Measurements from ENCODE around the gene MUC5B.
"Not testable (repeated sequence)": the region's sequence is repeated elsewhere in the genome, so short reads cannot be mapped to it uniquely, and the experiment has no call there.

MUC5B gene, protein sequence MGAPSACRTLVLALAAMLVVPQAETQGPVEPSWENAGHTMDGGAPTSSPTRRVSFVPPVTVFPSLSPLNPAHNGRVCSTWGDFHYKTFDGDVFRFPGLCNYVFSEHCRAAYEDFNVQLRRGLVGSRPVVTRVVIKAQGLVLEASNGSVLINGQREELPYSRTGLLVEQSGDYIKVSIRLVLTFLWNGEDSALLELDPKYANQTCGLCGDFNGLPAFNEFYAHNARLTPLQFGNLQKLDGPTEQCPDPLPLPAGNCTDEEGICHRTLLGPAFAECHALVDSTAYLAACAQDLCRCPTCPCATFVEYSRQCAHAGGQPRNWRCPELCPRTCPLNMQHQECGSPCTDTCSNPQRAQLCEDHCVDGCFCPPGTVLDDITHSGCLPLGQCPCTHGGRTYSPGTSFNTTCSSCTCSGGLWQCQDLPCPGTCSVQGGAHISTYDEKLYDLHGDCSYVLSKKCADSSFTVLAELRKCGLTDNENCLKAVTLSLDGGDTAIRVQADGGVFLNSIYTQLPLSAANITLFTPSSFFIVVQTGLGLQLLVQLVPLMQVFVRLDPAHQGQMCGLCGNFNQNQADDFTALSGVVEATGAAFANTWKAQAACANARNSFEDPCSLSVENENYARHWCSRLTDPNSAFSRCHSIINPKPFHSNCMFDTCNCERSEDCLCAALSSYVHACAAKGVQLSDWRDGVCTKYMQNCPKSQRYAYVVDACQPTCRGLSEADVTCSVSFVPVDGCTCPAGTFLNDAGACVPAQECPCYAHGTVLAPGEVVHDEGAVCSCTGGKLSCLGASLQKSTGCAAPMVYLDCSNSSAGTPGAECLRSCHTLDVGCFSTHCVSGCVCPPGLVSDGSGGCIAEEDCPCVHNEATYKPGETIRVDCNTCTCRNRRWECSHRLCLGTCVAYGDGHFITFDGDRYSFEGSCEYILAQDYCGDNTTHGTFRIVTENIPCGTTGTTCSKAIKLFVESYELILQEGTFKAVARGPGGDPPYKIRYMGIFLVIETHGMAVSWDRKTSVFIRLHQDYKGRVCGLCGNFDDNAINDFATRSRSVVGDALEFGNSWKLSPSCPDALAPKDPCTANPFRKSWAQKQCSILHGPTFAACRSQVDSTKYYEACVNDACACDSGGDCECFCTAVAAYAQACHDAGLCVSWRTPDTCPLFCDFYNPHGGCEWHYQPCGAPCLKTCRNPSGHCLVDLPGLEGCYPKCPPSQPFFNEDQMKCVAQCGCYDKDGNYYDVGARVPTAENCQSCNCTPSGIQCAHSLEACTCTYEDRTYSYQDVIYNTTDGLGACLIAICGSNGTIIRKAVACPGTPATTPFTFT (N-terminal part only)

DNA sequence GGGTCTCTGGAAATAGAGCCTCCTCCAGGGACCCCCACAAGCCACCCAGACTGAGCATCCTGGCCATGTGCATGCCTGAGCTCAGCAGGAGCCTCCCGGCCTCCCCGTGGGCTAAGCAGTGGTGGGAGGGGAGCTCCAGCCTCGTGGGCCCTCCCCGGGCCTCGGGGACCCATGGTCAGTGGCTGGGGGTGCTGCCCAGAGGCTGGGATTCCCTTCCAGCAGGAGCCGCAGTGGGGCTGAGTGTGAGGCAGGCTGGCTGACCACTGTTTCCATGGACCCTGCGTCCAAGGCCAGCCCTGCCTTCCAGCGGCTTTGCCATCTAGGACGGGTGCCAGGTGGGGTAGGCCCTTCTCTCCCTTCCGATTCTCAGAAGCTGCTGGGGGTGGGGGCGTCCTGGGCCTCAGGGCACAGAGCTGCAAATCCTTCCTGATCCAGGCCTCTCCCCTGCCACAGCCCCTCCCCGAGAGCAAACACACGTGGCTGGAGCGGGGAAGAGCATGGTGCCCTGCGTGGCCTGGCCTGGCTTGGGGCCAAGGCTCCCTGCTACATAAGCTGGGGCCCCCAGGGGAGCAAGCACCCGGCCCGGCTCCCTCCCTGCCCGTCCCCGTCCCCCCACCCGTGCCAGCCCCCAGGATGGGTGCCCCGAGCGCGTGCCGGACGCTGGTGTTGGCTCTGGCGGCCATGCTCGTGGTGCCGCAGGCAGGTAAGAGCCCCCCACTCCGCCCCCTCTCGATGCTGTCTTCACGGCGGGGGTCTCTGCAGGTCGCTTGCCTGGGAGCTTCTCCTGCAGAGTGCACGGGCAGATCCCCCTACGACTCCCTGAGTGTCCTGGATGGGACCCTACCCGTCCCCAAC is at the start of gene MUC5B:
Gene MUC5B, plus strand, starts transcription at position 576 of the 855 bp plus-strand sequence. Its CDS starts 58 bp downstream, at position 634.
- no peak for DNase-seq

DNA sequence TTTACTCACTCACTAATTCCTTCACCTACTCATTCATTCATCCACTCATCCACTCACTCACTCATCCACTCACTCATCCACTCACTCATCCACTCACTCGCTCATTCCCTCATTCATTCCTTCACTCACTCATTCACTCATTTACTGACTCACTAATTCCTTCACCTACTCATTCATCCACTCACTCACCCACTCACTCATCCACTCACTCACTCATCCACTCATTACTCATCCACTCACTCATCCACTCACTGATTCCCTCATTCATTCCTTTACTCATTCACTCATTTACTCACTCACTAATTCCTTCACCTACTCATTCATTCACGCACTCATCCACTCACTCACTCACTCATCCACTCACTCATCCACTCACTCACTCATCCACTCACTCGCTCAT is 49.5 kb upstream of the MUC5B start:
- DNase-seq, result not testable (repeated sequence)

- DNase-seq, result no peak
These were observed 48.2 kb upstream of the MUC5B start for GRCh38 chr11:1174441-1175370.

GRCh38 chr11:1175461-1176223 is 47.2 kb upstream of the MUC5B start:
- no peak for DNase-seq

- no peak for DNase-seq
These were observed 46.4 kb upstream of the MUC5B start for GRCh38 chr11:1176224-1177019.

- DNase-seq, result no peak
These were observed 45.7 kb upstream of the MUC5B start for GRCh38 chr11:1177020-1177770.

DNA sequence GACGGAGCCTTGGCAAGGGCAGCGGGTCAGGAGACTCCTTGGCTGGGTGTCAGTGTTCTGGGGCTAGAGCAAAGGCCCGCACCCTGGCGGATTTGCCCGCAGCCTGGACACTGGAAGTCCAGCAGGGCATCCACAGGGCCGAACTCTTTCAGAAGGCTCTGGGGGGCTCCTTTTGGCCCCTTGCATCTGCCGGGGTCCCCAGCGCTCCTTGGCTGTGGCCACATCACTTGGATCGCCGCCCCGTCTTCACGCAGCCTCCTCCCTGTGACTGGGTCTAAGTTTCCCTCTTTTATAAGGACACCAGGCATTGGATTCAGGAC is 45.1 kb upstream of the MUC5B start:
- DNase-seq, result no peak

DNA sequence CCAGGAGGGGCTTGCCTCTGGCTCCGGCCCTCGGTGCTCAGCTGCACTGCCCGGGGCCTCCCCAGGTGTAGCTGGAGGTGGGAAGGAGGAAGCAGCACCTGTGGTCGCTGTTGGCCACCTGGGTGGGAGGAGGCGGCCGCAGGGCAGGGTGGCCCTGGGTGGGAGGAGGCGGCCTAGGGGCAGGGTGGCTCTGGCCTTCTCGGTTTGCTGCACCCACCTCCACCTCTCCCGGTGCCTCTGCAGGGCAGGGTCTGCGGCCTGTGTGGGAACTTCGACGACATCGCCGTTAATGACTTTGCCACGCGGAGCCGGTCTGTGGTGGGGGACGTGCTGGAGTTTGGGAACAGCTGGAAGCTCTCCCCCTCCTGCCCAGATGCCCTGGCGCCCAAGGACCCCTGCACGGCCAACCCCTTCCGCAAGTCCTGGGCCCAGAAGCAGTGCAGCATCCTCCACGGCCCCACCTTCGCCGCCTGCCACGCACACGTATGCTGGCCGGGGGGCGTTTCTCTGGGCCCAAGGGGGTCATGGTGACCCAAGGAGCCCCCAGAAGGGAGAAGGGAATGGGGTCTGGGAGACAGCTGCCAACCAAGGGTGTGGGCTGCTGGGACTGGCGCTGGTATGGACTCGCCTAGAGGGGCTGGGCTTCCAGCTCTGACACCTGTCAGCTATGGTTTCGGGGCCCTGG is 44.5 kb upstream of the MUC5B start:
- DNase-seq, result no peak

- DNase-seq, result no peak
These were observed 44.0 kb upstream of the MUC5B start for GRCh38 chr11:1178906-1179305.

GRCh38 chr11:1179641-1180040 is 43.2 kb upstream of the MUC5B start:
- DNase-seq, result no peak

GRCh38 chr11:1180171-1180570 is 42.7 kb upstream of the MUC5B start:
- DNase-seq, result no peak

GRCh38 chr11:1180947-1181391 is 41.9 kb upstream of the MUC5B start:
- DNase-seq, result no peak

DNA sequence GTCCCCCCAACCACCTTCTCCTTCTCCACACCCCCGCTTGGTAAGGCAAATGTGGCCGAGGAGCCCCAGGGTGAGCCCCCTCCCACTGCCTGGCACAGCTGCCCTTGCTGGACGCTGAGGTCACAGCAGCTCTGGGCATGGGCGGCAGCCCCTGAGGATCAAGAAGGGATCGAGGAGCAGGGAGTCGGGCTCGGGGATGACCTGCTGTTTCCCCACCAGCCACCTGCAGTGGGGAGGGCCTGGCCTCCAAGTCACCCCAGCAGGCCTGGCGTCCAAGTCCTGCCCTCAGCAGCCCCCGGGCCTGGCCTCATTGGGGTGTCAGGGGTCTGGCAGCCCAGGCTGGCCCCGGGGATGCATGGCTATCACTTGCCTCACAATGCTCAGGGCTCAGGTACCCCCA is 41.4 kb upstream of the MUC5B start:
- DNase-seq, result no peak

DNA sequence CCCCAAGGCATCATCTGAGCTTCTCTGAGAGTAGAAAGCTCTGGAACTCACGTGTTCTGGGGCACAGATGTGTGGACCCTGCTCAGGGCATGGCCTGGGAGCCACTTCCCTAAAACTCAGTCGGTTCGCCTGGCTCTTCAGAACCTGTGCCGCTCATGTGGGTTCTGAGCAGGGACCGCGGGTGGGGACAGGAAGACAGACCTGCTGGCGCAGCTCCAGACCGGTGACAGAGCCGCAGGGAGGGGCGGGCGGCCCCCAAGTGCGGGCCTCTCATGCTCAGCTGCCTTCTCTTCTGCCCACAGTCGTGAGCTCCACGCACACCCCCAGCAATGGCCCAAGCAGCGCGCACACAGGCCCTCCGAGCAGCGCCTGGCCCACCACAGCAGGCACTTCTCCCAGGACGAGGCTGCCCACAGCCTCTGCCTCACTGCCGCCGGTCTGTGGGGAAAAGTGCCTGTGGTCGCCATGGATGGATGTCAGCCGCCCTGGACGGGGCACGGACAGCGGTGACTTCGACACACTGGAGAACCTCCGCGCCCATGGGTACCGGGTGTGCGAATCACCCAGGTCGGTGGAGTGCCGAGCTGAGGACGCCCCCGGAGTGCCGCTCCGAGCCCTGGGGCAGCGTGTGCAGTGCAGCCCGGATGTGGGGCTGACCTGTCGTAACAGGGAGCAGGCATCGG is 40.9 kb upstream of the MUC5B start:
- no peak for DNase-seq

DNA sequence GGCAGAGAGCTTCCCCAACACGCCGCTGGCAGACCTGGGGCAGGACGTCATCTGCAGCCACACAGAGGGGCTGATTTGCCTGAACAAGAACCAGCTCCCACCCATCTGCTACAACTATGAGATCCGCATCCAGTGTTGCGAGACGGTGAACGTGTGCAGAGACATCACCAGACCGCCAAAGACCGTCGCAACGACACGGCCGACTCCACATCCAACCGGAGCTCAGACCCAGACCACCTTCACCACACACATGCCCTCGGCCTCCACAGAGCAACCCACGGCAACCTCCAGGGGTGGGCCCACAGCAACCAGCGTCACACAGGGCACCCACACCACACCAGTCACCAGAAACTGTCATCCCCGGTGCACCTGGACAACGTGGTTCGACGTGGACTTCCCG is 38.7 kb upstream of the MUC5B start:
- DNase-seq, result not testable (repeated sequence)

DNA sequence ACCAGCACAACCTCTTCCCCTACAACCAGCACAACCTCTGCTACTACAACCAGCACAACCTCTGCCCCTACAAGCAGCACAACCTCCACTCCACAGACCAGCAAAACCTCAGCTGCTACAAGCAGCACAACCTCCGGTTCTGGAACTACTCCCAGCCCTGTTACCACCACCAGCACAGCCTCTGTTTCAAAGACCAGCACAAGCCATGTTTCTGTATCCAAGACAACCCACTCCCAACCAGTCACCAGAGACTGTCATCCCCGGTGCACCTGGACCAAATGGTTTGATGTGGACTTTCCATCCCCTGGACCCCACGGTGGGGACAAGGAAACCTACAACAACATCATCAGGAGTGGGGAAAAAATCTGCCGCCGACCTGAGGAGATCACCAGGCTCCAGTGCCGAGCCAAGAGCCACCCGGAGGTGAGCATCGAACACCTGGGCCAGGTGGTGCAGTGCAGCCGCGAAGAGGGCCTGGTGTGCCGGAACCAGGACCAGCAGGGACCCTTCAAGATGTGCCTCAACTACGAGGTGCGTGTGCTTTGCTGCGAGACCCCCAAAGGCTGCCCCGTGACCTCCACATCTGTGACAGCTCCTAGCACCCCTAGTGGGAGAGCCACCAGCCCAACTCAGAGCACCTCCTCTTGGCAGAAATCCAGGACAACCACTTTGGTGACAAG is 34.3 kb upstream of the MUC5B start:
- not testable (repeated sequence) for DNase-seq

DNA sequence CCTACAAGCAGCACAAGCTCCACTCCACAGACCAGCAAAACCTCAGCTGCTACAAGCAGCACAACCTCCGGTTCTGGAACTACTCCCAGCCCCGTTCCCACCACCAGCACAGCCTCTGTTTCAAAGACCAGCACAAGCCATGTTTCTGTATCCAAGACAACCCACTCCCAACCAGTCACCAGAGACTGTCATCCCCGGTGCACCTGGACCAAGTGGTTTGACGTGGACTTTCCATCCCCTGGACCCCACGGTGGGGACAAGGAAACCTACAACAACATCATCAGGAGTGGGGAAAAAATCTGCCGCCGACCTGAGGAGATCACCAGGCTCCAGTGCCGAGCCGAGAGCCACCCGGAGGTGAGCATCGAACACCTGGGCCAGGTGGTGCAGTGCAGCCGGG is 33.0 kb upstream of the MUC5B start:
- not testable (repeated sequence) for DNase-seq
